T1000 (cell line): ENCODE results near the gene MAP3K21.

Experiments used
- DNase-seq: peaks from one replicate; lab custom pipeline; 2025; ENCODE audit warnings: mixed read lengths; lab: John Stamatoyannopoulos, UW

The MAP3K21 gene

GRCh38 chr1:233327651-233328141 is at the start of gene MAP3K21:
Gene MAP3K21, plus strand, starts transcription at chr1:233327724. Its CDS starts 305 bp downstream, at chr1:233328029.
- peak; percentile 55 for DNase-seq

GRCh38 chr1:233278631-233279030 is 48.9 kb upstream of the MAP3K21 start:
- DNase-seq: no peak

DNA sequence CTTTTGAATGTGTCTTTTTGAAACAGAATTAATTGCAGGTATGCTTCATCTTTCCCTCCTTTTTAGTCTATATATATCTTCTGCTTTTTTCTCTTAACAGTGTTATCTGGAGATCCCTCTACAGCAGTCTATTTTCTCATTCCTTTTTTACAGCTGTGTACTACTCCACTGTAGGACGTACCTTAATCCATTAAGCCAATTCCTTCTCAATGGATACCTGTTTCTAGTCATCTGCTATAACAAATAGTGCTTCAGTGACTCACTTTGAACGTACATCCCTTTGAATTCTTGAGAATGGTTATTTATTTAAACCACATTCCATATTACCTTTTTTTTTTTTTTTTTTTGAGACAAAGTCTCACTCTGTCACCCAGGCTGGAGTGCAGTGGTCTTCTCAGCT is 47.6 kb upstream of the MAP3K21 start:
- no peak for DNase-seq

DNA sequence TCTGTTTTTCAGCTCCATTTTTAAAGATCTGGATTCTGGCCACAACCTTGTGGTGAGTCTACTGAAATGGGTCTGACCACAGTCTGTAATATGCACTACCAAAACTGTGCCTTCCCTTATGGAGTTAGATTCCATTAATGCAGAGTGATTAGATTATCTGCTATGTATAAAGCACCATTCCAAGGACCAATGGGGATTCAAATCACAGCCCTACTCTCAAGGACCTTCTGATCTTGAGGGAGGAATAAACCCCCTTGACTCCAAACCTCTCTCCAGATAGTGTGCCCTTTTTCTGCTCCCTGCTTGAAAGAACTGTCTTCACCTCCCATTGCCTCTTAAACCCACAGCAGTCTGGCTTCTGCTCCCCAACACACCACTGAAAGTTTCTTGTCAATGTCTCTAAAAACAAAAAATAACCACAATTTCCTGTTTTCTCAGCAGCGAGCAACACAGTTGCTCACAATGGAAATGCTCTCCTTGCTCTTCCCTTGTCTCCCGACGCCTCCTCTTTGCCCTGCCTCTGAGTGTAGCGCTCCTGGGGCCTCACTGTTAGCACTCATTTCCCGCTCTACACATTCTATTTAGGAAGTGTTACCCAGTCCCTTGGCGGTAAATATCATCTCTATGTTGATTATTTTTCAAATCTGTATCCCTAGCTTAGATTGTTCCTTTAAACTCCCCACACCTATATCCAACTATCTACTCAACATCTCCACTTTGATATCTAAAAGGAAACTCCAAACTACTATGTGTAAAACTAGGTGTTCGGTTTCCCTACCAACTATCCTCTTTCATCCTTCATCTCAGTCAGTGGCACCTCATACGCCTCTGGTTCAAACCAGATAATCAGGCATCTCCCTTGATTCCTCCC is 45.6 kb upstream of the MAP3K21 start:
- no peak for DNase-seq

GRCh38 chr1:233282582-233282886 is 45.0 kb upstream of the MAP3K21 start:
- DNase-seq: no peak

- DNase-seq: no peak
These were observed 37.8 kb upstream of the MAP3K21 start for GRCh38 chr1:233289676-233290075.

DNA sequence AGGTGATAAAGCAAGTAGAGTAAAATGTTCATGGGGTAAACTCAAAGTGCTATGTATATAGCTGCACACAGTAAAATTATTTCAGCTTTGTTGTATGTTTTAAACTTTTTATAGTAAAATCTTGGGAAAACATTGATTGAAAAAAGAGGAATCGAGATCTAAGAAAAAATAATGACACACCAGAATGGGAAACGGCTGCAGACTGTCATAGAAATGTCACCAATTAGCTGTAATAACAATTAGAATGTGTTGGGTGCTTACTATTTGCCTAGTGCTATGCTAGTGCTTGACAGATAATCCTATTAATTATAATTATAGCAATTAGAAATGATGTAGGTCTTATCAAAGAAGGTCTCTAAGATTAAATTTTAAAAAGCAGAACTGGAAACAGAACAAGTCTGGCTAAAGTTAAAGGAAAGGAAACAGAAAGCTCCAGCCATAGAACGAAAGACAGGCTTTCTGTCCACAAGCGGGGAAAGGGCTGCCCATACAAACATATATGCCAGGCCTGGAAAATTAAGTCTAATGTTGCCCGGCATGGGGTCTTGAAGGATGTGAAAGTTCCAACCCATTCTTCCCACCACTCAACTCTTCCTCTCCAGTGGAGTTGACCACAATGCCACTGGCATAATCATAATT is 37.0 kb upstream of the MAP3K21 start:
- DNase-seq: no peak

DNA sequence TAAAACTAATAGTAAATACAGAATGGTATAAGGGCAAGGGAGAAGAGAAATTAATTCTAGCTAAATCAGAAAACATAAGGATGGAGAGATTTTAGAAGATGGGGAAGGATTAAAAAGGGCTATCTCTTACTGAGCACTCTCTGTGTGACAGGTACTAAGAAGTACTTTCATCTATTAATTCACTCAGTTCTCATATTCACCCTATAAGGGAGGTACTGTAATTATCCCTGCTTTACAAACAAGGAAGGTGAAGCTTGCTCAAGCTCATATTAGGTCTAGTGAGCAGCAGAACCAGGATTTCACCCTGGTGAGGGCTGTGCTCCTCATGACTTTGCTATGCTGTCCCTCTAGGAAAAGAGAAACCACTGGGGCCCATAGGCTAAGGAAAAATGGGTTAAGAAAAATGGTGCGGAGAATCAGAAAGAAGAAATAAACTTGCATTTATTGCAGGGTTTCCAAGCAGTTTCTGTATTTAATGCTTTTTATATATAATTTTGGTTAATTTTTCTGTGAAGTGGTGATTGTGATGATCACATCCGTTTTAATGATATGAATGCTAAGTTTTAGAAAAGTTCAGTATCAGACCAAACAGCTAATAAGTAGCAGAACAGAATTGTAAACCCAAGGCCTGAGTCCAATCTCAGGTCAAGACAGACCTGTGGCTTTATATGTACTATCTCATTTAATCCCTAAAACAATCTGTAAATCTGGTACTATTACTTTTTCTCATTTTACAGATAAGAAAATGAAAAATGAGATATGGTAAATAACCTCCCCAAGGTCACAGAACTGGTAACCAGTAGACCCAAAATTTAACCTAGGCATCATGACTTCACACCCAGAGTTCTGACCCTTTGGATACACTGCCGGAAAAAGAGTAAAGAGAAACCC is 33.7 kb upstream of the MAP3K21 start:
- no peak for DNase-seq

DNA sequence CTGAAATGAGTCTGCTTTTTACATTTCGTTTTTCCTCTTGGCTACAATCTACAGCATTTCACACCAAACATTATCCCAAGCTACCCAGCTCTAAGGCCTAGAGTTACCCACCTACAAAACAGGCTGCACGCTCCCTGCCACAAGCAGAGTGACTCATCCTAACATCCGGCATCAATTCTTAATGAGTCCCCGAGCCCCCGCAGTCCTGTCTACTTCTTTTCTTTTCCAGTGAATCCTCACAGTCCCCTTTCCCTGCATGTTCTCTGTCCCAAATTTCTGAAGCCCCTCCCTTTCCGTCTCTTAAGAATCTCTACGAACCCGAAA is 32.6 kb upstream of the MAP3K21 start:
- DNase-seq: peak; percentile 16

DNA sequence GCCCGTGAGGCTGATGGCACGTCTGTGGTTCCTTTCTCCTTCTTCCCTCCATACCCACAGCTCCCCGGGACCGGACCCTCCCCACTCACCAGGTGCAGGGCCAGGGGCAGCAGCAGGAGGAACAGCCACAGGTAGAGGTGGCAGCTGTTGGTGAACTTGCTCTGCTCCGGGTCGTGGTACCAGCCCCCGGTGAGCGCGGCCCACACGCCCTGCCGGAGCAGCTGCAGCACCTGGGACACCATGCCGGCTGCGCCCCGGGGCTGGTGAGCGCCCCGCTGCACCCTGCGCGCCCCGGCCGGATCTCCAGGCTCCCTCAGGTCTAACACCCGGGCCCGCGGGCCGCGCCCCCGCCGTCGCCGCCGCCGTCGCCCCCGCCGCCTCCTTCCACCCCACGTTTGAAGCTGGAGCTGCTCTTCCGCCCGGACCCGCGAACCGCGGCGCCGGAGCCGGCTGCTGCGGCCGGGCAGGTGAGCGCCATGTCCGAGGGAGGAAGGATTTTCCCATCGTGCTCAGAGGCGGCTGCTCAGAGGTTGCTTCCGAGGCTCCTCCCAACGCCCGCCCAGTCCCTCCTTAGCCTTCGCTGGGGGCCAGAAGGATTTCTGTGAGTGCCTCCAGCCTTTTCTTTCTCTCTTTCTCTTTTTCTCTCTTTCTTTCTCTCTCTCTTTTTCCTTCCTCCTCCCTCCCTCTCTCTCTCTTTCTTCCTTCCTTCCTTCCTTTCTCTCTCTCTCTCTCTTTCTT is 32.1 kb upstream of the MAP3K21 start, which contains the start of gene PCNX2:
PCNX2 (minus strand) TSS at position 489 of the 738 bp plus-strand sequence; CDS start at position 242, 247 bp downstream.
- DNase-seq: peak; percentile 24

DNA sequence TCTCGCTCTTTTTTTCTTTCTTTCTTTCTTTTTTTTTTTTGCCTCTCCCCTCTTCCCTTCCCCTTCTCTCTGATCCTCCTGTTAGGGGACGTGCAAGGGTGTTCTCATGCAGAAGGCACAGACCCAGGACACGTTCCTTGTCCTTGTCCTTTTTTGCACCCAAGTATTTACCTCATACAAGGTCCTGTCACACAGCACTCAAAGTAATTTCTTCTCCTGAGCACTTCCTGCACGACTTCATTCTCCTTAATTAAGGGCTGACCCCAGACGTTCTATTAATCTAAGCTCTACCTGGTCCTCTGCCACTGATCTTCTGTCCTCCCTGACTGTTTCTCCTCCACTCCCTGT is 31.6 kb upstream of the MAP3K21 start:
- no peak for DNase-seq

DNA sequence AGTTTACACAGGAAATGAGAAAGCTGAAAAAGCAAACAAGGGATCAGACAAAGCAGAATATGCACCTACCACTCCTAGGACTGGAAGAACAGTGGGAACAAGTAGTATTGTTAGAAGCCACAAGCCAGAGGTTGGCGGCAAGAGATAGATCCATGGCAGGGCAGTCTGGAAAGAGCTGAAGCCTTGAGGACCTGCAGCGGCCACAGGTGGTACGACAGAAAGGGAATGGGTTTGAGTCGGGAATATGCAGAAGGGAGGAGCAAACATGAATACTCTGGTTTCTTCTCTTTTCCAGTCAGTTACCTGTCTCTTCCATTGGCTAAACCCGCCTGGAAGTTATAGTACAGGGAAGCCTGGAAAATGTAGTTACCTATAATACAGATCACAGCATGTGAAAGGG is 28.1 kb upstream of the MAP3K21 start:
- no peak for DNase-seq

GRCh38 chr1:233300326-233300725 is 27.2 kb upstream of the MAP3K21 start:
- no peak for DNase-seq

GRCh38 chr1:233304489-233305102 is 22.9 kb upstream of the MAP3K21 start:
- DNase-seq: no peak

GRCh38 chr1:233313434-233314155 is 13.9 kb upstream of the MAP3K21 start:
- DNase-seq: no peak

DNA sequence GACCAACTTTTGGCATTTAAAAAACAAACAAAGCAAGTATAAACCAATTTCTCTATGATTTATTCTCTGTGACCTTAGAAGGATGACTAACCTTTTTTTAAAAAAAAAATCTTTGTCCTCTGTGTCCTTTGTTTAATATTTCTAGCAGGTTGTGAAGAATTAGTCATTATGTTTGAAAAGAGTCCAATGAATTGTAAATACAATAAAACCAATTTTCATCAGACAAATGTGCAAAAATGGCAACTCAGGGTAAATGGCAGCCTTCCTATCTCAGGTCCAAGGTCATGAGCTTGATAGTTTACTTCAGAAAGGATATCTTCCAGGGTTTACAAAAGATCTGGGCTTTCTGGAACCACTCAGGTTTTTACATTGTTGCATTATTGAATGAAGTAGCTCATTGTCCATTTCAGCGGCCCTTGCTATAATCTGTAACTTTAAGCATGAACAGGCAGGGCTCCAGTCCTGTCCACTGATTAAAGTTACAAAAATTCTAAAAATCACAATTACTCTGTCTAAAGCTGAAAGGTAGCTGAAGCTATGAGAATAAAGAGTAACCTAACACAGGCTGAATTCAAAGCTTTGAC is 11.7 kb upstream of the MAP3K21 start:
- DNase-seq: no peak

GRCh38 chr1:233316473-233316872 is 11.1 kb upstream of the MAP3K21 start:
- DNase-seq: no peak

- no peak for DNase-seq
These were observed 8.3 kb upstream of the MAP3K21 start for GRCh38 chr1:233319272-233319671.

GRCh38 chr1:233320023-233320422 is 7.5 kb upstream of the MAP3K21 start:
- DNase-seq: no peak

DNA sequence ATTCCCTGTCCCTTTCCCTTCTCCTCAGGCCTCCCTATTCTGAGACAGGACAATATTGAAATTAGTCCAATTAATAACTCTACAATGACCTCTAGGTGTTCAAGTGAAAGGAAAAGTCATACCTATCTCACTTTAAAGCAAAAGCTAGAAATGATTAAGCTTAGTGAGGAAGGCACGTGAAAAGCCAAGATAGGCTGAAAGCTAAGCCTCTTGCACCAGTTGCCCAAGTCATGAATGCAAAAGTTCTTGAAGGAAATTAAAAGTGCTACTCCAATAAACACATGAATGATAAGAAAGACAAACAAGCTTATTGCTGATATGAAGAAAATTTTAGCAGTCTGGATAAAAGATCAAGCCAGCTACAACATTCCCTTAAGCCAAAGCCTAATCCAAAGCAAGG is 3.8 kb upstream of the MAP3K21 start:
- no peak for DNase-seq
